ENCODE measurements around the gene TARDBP.
A peak's percentile ranks its signal among the peaks of the same experiment; 100 is the strongest.
"Not testable (repeated sequence)": the region's sequence is repeated elsewhere in the genome, so short reads cannot be mapped to it uniquely, and the experiment has no call there.

TARDBP gene

DNA sequence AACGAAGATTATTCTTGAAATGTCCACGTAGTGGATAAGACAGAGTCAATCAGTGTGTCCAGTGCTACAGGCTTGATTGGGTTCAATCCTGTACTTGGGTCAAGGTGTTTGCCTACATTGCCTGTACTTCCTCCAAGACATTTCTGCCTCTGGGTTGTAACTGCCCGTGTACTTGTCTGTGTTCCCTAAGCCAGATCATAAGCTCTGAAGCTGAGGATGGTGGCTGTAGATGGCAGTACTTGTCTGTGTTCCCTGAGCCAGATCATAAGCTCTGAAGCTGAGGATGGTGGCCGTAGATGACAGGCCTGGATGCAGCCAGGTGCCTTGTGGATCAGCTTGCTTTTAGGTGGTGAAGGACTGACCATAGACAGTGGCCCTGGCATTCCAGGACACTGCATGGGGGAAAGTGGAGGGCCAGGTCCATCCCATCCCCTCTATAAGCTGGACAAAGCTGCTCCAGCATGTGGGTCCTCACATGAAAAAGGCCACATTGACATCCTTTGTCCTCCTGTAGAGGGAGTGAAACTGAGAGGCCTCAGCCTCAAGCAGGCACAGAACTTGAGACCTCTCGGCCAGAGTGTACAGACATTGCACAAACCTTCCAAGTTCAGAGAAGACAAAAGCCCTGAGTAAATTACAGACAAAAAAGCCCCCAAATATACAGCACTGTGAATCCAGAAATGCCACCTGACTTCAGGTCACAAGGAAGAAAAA is 49.4 kb downstream of the TARDBP start:
- DNase-seq = no peak

DNA sequence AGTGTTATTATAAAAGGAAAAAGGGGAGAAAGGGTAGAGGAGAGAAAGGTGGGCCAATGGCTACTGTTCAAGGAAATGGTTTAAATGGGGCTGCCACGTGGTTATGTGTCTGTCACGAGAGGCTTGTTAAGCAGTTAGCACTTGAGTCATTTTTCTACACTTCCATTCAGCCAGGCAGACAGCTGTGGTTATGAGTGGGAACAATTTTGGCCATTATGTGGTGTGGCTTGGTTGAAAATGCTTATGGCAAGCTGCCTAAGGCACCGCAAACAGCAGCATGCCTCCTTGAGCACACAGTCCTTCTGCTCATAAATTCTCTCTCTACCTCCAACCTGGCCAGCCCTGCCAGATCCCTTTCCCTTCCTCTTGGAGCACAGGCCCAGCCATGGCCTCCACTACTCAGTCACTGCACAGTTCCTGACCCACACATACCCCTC is 50.5 kb downstream of the TARDBP start:
- DNase-seq = peak; percentile 88

DNA sequence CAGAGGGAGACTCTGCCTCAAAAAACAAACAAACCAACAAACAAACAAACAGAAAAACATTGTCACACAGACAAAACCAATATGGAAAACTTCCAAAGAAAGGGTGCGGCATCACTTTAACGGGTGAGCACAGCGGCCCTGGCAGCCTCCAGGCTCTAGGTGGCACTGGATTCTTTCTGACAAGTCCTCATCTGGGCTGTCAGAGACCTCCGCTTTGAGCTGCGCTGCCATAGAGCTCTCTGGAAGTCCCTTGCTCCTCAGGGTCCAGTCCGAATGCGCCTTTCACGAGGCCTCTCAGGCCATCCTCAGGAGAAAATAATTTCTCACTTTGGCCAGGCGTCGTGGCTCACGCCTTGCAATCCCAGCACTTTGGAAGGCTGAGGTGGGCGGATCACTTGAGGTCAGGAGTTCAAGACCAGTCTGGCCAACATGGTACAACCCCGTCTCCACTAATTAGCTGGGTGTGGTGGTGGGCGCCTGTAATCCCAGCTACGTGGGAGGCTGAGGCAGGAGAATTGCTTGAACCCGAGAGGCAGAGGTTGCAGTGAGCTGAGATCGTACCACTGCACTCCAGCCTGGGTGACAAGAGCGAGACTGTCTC is 51.6 kb downstream of the TARDBP start:
- DNase-seq = peak; percentile 10

DNA sequence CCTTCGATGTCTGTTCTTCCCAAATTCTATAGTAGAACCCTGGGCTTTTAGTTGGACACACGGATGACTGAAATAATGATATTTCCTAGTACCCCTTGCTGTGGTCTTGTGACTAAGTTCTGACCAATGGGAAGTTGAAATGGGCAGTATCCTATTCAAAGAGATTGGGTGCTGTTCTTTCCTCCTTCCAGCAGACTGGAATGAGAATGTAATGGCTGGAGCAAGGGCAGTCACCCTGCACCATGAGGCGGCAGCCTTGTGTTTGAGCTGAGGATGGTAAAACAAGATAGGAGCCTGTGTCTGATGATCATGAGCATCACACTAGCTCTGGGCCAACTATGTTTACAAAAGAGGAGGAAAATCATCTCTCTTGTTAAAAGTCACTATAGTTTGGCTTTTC is 52.5 kb downstream of the TARDBP start:
- DNase-seq = no peak

DNA sequence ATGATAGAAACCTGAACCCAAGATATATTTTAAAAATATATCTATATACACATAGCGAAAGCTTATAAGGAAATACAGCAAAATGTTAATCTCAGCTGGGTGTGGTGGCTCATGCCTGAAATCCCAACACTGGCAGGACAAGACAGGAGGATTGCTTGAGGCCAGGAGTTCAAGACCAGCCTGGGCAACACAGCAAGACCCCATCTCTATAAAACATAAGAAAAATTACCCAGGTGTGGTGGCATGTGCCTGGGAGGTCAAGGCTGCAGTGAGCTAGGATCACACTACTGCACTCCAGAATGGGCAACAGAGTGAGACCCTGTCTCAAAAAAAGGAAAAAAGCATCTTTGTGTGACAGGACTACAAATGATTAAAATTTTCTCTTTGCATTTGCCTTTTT is 53.3 kb downstream of the TARDBP start:
- DNase-seq = no peak

DNA sequence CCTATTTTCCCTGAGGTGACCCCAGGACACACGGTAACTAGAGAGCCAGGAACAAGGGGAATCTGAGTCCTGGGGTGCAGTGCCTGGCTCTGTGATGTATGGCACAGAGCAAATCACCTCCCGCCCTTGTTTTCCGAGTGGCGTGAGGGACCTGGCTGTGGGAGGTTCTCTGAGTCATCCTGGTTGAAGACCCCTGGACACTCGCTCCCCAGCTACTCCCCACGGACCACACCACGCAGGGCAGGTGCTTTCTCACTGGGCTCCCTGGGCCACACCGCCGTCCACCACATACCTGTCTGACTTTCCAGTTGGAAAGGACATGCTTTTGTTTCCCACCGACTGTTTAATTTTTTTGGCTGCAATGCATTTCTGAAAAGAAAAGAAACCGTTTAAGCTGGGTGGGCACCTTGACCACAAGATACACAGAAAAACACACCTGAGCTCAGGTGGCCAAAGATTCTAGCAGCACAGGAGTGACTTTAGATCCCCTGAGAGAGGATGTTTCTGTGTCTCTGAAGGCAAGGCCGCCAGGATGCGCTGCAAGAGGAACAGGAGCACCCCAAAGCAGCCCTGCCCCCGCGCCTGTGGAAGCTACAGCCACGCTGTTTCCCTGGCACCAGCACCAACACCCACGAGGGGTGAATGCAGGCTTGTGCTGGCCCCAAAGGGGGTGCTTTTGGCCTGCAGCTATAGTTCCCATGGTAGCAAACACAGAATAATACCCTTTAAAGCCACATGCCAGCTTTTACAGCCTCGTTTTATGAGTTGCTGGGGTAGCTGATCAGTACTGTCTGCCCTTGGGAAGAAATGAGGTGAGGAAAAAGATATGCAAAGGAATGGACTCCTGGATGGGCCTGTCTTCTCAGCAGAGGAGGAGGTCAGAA is 55.5 kb downstream of the TARDBP start:
- DNase-seq = no peak

DNA sequence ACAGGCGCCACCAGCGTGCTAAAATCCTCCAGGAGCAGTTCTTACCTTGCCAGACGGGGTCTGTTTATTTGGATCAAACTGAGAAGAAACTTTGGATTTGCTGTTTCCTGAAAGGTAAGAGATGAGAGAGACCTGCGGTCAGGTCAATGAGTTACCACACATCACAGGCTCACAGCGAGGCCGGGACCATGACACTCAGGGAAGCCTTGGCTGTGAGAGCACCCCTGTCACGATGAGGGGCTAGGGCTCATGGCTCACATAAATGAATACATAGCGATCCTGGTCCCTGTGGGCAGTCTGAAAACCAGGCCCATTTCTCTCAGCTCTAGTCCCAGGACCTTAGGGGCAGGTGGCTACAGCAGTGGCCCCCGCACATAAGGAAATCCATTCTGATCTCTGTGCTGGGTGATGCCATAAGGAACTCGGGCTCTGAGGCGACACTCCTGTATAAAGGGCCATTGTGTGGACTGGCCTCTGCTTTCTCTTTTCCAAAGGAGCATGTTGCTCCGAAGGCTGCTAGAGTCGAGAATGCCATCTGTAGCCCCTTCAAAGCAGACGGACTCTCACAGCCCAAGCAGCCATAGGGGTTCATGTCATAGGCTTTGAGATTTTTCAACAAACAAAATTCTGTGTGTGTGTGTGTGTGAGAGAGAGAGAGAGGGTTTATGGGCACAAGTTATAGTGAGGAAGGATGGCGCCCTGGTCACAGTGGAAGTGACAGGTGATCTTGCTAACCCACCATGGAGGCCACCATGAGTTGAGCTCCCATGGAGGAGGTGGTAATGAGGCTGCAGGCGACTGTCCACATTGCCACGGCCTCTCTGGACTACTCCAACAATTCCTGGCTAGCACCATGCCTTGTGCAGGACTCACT is 56.4 kb downstream of the TARDBP start:
- no peak for DNase-seq

DNA sequence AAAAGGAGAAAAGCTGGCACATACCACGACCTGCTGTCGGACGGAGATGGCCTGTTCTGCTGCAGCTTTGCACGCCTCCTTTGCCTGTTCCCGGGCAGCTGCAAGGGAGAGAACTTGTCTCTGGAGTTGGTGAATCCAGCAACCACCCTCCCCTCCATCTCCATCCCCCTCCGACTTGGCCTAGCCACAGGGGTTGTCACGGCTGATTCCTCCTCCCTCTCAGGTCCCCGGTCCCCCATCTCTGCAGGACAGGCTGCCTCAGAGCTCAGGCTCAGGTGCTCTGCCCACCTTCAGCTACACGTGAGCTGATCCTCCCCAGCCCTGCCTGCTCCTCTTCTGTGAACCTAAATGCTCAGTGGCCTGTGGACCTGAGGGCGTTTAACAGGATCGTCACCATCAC is 58.4 kb downstream of the TARDBP start:
- DNase-seq = no peak

DNA sequence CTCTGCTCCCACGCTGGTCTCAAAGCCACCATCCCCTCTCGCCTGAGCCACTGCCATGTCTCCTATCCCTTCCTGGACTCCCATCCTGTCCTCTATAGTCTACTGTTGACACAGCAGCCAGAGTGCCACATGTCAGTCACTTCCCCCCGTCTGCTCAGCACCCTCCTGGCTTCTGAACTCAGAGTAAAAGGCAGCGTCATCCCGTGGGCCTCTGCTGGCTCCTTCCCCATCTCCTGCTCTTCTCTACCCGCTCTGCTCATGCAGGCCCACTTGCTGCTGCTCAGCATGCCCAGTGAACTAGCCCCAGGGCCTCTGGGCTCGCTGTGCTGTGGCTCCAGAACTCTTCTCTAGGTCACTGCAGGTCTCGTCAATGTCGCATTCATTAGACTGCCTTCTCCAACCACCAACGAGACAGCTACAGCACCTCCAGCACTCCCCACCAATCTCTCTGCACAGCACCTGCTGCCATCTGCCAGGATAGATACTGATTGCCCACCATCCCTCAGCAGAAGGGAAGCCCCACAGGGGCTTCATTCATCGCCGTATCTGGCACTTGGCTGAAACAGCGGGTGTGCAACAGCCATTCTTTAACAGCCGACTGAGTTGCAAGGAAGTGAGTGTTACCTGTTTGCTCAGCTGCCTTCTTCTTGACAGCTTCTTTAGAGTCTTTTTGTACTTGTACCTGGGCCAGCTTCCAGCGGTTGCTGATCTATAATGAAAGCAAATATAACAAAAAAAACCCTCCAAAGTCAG is 59.2 kb downstream of the TARDBP start:
- DNase-seq = no peak

DNA sequence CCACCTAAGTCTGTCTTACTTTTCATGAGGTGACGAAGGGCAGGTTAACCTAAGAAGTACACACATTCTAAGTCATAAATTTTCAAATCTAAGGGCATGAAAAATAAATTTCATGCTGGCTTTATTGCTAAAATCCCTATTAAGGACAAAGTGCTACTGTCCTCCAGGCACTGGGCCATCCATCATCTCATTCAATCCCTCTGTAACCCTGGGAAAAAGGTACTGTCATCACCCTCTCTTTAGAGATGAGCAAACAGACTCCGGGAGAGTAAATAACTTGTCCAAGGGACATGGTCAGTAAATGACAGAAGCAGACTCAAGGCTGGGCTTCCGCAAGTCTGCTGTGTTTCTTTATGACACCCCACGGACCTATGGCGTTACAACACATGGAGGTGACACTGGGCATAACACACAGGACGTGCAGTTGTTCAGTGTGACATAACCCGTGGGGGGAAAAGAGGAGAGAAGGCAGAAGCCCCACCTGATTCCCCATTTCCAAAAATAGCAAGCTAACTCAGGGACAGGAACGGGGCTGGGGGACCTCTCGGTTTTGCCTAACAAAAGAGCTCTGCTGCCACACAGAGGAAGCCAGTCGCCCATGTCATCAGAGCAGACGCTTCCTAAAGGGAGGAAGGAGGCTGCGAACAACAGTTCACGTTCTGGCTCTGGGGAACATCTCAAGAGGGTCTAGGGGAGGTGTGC is 59.9 kb downstream of the TARDBP start:
- DNase-seq = no peak

DNA sequence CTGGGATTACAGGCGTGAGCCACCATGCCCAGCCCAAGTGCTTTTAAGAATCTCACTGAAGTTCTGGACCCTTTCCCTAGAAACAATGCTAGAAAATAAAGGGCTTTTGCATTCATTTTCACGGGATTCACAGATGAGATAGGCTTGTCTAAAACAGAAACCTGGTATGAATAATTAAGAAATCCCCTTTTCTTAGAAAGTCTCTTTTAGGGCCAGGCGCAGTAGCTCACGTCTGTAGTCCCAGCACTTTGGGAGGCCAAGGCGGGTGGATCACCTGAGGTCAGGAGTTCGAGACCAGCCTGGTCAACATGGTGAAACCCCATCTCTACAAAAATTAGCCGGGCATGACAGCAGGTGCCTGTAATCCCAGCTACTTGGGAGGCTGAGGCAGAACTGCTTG is 60.9 kb downstream of the TARDBP start:
- DNase-seq = not testable (repeated sequence)
